T-helper 9 cell (primary cell): Measurements from ENCODE around the gene CPNE9.

Experiments
- DNase-seq: peaks from one replicate; pipeline ENCODE4 v3.0.0-alpha.2; 2020

The CPNE9 gene

DNA sequence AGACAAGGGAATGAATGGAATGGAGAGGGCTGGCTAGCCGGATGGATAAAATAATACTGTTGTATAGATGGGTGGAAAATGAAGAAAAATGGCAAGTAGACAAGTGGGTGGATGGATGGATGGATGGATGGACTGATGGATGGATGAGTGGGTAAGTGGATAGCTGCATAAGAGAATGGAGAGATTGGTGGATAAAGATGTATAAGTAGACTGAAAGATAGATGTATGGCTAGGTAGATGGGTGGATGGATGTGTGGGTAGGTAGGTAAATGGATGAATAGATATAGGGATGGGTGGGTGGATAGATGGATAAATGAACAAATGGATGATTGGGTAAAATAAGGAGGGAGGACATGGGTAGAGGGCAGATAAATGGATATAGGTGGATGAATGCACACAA is 13.9 kb downstream of the CPNE9 start:
- DNase-seq = no peak

DNA sequence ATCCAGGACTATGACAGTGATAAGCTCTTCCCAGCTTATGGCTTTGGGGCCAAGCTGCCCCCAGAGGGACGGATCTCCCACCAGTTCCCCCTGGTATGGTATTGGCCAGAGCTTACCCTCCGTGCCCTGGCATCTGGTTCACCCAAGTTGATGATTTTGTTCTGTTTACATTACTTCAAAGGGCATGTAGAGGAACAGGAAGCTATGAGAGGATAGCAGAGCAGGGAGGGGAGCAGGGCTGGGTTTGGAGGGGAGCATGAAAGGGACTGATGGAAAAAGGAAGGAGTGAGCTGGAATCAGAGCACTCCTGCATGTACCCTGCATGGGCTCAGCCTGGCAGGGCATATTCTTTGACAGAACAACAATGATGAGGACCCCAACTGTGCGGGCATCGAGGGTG is 14.5 kb downstream of the CPNE9 start:
- DNase-seq = no peak

DNA sequence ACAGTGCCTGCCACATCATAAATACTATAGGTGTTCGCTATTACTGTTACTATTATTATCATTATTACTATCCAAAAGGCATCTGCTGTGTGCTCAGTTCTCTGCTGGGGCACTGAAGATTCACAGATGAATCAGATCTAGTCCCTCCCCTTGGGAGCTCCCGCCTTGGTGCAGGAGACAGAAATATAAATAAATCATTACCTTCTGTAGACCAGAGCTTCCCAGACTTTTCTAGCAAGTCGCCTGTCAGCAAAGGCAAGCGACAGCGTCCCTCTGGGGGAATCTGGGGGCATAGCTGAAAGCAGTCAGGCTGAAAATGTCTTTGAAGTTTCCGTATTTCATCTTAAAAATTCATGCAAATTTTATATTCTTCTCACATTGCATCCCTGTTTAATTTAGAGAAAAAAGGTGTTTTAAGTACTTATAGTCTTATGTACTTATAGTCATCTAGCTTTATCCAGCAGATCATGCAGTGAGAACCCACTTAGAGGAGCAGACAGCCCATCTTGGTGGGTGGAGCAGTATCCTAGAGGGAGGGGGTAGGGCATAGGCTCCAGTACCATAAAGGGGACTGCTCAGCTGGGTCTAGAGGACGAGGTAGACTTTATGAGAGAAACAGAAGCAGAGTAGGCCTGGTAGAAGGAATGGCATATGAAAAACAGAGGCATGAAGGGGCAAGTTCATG is 17.5 kb downstream of the CPNE9 start:
- DNase-seq = no peak

DNA sequence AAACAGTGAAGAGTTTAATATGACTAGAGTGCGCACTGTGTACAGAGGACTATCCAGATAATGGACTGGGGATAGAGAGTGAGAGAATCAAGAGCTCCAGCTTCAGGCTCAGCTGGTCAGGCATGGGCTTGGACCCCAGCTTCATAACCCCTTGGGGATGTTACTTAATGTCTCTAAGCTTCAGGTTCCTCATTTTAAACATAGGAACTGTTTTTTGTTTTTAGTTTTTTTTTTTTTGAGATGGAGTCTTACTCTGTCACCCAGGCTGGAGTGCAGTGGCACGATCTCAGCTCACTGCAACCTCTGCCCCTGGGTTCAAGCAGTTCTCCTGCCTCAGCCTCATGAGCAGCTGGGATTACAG is 18.0 kb downstream of the CPNE9 start:
- no peak for DNase-seq

DNA sequence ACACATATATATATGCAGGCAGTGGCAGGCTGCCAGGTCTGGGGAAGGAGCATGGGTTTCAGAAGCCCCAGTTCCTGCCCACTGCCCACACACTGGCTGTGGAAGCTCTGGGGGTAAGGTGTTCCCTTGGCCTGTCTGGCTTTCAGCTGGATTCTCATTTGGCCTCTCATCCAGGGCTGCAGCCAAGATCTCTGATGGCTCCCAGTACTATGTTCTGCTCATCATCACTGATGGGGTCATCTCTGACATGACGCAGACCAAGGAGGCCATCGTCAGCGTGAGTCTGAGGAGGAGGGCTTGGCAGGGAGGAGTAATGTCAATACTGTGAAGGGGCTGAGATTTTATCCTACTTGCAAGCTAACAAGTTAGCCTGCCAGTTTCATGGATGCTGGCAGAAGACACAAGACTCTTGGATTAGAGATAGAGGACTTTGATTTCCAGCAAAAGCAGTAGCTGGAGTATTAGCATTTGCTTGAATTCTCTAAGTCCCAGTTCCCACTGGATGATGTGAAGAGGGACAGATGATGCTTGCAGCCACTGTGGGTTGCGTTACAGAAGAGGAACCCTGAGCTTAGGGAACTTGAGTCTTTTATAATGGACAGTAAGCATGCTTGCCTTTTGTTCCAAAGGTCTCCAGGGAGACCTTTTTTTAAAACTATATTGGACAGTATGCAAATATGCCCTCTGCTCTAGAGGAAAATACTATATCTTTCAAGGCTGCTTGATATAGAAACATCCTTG is 22.3 kb downstream of the CPNE9 start:
- DNase-seq = no peak

DNA sequence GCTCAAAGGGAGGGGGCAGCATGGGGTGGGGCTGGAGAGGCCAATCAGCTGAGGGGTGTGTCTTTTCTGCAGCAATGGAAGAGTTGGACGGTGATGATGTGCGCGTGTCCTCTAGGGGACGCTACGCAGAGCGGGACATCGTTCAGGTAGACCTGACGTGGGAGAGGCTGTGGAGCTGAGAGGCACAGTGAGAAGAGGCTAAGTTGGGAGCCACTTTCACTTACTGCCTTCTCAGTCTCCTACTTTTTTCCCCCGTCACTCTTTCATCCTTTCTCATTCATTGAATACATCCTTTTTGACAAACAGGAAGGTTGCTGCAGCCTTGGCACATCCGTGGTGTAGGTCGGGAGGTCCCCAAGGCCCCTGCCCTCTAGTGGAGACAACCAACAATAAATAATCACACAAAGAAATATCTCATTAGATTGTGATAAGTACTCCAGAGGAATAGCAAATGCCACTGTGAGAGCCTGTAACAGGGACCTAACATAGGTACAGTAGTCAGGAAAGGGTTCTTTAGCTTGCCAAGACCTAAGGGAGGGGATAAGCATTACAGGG is 23.5 kb downstream of the CPNE9 start:
- peak; percentile 42 for DNase-seq

DNA sequence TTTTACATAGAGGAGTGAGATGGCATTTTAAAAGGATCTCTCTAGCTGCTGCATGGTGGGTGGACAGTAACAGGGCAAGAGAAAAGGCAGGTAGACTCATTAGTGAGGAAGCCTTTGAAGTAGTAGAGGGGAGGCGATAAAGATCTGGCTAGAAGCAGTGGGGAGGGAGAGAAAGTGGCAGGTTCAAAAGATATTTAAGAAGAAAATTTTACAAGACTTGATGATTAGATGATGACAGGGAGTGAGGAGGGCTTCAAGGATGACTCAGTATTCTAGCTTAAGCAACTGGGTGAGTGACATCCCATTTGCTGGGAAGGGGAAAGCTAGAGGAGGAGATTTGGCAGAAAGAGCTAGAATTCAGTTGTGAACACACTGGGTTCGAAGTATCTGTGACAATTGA is 24.1 kb downstream of the CPNE9 start:
- no peak for DNase-seq

DNA sequence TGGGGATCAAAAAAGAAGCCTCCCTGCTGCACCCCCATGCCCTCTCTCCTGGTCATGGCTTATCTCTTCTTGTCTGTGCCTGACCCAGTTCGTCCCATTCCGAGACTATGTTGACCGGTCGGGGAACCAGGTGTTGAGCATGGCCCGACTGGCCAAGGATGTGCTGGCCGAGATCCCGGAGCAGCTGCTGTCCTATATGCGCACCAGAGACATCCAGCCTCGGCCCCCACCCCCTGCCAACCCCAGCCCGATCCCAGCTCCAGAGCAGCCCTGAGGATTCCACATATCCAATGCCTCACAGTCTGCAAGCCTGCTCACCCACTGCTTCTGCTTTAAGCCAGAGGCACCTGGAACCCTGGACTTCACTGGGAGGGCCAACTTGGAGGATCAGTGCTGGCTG is 25.8 kb downstream of the CPNE9 start:
- DNase-seq = no peak

DNA sequence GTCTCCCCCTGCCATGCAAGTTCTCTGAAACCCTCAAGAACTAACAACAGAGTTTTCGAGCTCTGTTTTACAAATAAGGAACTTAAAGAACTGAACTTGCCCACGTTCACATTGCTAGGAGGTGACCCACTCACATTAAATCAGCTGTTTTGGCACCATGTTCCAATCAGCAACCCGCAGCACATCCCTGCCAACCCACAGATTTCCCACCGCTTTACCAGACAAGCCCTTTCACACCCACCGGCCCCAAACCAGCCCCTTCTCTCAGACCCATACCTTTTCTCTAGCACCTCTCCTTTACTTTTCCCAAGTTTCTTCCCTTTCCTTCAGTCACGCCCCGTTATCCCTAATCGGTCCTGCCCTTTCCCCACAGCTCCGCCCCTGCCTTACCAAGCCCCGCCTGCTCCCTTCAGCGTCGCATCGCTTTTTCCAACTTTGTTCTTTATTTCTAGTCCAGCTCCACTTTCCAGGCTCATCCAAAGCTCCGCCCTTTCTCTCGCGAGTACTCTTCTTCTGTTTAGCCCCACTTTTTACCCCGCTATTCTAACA is 27.1 kb downstream of the CPNE9 start:
- no peak for DNase-seq

DNA sequence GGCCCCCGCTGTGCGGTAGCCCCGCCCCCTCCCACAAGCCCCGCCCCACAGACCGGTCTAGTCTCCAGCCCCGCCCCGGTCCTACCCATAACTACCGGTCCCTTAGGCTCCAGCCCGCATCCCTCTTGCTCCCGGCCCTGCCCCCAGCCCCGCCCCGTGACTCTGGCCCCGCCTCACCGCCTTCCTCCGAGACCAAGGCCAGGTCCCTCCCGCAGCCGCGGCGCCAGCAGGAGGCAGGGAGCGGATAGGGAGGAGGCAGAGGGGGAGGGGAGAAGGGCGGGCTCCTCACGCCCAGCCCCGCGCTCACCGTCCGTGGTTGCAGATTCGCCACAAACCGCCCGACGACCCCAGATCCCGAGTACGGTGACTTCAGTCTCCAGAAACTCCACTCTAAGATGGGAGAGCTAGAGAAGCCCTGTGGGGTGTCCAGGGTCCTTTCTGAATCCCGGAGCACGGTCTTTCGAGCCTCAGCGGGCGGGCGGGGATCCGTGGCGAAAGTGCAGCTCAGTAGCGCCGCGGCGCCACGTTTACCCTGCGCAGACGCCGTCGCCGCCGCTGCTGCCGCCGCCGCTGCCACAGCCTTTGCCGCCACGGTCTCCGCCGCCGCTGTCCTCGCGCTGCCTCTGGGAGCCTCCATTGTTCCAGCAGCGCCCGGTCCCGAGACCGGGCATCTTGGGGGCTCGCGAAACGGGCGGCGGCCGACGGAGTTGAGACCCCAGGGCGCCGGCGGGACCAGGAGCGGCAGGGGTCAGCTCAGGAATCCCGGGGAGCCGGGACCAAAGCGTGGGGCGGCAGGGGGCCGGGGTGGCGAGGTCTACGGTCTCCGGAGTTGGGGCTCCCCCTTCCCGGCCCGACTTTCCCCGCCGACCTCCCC is 27.8 kb downstream of the CPNE9 start, which contains the start of gene BRPF1:
BRPF1 (plus strand) TSS at position 530 of the 874 bp plus-strand sequence. CDS start 2,406 bp downstream, outside the sequence.
- peak; percentile 100 for DNase-seq

DNA sequence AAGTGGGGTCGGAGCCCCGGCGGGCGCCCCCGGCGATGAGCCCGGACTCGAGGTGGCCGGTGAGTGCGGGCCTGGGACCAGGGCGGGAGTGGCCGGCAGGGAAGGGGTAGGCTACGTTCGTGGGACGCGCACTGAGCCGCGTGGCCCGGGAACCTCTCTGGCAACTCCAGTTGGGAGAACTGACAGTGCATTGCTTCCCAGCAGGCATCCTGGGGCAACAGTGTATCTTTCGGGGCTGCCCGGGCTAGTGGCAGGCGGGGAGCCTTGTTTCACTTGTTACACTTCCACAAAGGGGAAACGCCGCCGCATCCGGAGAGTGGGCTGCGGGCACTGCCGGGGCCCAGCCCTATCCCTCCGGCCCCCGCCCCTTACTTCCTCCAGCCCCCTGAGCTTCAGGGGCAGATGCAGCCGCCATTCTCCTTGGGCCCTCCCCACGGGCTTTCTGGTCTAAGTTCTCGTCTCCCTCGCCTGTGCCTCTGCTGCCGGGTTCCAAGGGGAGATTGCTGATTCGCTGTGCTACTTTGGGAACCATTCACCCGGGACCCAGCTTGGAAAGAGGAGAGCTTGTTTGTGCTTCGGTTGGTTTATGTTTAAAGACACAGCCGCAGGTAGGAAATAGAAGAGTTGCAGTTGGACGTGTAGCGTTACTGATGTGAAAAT is 28.6 kb downstream of the CPNE9 start:
- peak; percentile 28 for DNase-seq

DNA sequence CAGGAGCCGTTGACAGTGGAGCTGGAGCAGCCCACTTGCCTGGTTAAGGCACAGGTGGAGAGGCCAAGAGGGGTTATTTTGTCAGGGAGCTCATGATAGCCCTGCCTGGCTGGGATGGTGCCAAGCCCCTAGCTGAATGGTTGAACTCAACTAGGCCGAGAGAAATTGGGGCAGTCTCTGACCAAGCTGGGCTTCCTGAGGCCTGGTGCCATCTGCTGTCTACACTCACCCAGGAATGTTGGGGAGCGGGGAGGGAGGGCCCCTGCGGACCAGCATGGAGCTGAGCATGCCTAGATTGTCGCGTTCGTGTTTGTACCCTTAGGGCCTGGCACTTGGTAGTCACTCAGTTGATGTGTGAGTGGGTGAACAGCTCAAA is 29.1 kb downstream of the CPNE9 start:
- no peak for DNase-seq

DNA sequence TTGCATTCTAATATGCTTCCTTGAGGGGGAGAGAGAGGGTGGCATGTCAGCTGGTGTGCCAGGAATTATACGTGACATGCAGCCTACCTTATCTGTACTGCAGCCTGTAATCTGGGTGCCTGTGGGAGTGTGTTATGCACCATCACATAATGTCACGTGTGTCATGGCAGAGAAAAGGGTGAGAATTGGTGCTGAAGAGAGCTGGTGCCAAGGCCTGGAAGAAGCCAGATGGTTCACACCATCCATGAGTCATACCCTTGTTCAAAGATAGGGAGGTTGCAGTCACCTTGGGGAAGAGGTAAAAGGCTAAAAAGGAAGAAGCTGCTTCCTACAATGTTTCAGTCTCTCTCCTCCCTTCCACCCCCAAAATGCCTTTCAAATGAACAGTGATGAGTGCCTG is 33.2 kb downstream of the CPNE9 start:
- no peak for DNase-seq

DNA sequence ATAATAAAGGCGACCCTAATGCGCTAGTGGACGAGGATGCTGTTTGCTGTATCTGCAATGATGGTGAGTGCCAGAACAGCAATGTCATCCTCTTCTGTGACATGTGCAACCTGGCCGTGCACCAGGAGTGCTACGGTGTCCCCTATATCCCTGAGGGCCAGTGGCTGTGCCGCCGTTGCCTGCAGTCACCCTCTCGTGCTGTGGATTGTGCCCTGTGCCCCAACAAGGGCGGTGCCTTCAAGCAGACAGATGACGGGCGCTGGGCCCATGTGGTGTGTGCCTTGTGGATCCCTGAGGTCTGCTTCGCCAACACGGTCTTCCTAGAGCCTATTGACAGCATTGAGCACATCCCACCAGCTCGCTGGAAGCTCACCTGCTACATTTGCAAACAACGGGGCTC is 35.5 kb downstream of the CPNE9 start:
- no peak for DNase-seq

DNA sequence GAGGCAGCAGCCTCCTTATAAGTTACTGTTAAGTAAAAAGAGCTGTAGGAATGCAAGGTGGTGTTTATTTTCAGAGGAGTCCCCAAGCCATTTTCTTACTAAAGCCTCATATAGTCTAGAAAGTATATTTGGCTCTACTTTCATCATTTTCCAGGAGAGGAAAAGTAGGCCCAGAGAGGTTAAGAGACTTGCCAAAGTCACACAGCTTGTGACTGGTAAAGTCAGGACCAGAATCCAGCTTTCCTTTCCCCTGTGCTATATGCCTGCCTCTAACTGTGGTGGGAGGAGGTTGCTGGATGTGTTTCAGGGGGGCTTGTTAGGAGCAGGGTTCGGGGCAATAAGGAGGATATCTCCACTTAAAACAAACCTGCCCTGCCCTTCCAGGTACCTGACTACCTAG is 38.9 kb downstream of the CPNE9 start:
- no peak for DNase-seq

DNA sequence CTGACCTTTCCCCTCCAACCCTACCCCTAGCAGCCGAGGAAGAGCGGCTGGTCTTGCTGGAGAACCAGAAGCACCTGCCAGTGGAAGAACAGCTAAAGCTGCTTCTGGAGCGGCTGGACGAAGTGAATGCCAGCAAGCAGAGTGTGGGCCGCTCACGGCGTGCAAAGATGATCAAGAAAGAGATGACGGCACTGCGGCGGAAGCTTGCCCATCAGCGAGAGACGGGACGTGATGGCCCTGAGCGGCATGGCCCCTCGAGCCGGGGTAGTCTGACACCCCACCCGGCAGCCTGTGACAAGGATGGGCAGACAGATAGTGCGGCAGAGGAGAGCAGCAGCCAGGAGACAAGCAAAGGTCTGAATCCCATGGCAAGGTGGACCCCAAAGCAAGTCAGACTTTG is 39.9 kb downstream of the CPNE9 start:
- no peak for DNase-seq

DNA sequence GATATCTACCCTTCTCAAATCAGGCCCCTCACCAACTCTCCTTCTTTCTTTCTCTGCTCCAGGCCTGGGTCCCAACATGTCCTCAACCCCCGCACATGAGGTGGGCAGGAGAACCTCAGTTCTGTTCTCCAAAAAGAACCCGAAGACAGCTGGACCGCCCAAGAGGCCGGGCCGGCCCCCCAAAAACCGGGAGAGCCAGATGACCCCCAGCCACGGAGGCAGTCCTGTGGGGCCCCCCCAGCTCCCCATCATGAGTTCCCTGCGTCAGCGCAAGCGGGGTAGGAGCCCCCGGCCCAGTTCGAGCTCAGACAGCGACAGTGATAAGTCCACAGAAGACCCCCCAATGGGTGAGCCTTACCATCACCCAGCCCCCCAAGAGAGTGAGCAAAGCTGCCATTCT is 40.5 kb downstream of the CPNE9 start:
- DNase-seq = no peak

DNA sequence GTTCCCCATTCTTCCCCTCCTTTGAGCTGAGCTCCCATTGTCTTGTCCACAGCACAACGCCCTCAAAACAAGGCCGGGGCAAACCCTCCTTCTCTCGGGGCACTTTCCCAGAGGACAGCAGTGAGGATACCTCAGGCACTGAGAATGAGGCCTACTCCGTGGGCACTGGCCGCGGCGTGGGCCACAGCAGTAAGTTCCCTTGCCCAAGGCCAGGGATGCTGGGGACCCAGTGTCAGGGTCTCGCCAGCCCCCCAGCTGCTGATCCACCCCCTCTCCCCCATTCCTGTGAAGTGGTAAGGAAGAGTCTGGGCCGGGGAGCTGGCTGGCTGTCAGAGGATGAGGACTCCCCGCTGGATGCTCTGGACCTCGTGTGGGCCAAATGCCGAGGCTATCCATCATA is 41.9 kb downstream of the CPNE9 start:
- DNase-seq = no peak

DNA sequence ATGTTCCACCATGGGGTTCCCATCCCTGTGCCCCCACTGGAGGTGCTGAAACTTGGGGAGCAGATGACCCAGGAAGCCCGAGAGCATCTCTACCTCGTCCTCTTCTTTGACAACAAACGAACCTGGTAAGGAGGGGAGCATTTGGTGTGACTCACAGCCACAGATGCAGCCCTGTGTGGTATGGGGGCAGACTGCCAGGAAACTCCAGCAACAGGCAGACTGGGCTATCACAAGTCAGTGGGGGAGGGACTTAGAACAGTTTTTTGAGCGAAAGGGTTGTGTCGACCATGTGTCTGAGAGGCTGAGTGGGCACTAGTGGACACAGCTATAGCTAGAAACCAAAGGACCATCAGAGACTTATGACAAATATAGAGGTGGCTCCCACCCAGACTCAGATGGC is 42.7 kb downstream of the CPNE9 start:
- no peak for DNase-seq

DNA sequence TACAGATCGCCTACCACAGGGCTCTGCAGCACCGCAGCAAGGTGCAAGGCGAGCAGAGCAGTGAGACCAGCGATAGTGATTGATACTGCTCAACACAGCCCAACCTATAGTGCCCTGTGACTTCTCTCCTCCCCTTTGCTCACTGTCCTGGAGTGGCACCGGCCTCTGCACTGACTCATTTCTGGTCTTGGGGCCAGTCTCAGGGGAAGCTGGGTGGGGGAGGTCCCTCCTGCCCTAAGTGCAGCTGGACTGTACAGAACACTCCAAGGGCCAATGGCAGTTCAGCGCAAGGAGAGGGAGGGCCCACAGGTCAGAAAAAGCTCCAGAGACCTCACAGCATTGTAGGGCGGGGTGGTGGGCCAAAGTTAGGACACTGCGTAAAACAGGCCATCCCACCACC is 43.6 kb downstream of the CPNE9 start:
- DNase-seq = no peak

DNA sequence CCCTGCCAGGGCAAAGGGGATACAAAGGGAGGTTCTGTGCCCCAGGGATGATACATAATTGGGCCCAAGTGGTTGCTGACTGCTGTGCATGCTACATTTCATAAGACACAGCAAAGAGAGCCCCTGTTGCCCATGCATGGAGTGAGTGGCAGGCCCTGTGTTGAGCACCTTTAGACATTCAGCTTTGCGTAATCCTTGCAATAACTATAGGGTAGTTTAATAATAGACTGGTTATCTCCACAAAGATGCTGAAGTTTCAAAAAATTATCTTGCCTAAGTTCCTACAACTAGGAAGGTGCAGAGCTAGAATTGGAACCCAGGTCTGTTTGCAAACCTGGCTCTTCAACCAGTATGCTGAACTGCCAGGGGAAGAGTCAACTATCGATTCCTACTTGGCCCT is 44.4 kb downstream of the CPNE9 start:
- DNase-seq = no peak

DNA sequence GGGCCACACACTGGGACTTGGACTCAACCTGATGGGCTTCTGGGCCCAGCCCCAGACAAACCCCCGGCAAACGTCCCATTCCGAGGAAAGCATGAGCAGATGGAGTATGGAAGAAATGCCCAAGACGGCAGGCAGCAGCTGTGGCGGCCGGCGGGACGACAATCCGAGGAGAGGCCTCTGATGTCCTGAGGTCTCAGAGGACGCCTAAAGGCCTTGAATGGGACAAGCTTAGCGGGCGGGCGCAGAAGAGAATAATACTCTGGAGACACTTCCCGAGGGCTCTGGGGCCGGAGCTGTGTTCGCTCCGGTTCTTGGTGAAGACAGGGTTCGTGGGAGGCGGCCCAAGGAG is 45.6 kb downstream of the CPNE9 start:
- no peak for DNase-seq
